K562 (cell line): ENCODE results near the gene DDX50. TPM values are rescaled to one million over a fixed set of nuclear protein-coding genes. Genes with fewer than 3 reads are reported as not detected.
A peak's percentile ranks its signal among the peaks of the same experiment; 100 is the strongest.

ENCODE experiments used
- ELF2 ChIP-seq: fragments of 250-450 bp; sonication (Bioruptor Pico); IDR thresholded peaks from 2 replicates; pipeline ENCODE4 v1.5.0; 2021; ENCODE audit warnings: mild to moderate bottlenecking
- HMG20B ChIP-seq: fragments of 250-450 bp; sonication (Bioruptor Pico); IDR thresholded peaks from 2 replicates; pipeline ENCODE4 v1.5.0; 2021; ENCODE audit warnings: mild to moderate bottlenecking
- SETDB1 ChIP-seq: IDR thresholded peaks from one replicate; pipeline ENCODE4 v1.6.1; 2012; ENCODE audit warnings: low read length, control low read depth, inconsistent platforms
- SMAD1 ChIP-seq: fragments of 150-350 bp; IDR thresholded peaks from 2 replicates; pipeline ENCODE4 v1.6.1; 2014; ENCODE audit warnings: low read length, low read depth; ENCODE audit not compliant: partially characterized antibody
- WHSC1 ChIP-seq: IDR thresholded peaks from one replicate; pipeline ENCODE4 v1.6.1; 2012; ENCODE audit warnings: low read length, control low read depth, inconsistent platforms
- ZEB2 ChIP-seq: fragments of 450-650 bp; IDR thresholded peaks from 2 replicates; pipeline ENCODE4 v1.6.1; 2016
- polyA plus RNA-seq, 8 experiments: library from polyadenylated mRNA; depleted of rRNA in 4 of 8; stranded (reverse) in 5 of 8; unstranded in 3 of 8; fragments of >200 nt; fragmentation: Nextera tagmentation in 2 of 8; fragmentation: Illumina TruSeq in 1 of 8; extraction: Ambion mirVana in 2 of 8; extraction: Trizol in 1 of 8; gene quantifications; 2 replicates each; pipeline versions ENCODE4 v1.2.1 to v1.2.3, GENCODE V29; 2011 to 2014; ENCODE audit warnings: inconsistent platforms in 1 of 8, missing spikeins in 1 of 8
- total RNA-seq, 7 experiments: library from RNA; depleted of rRNA in 6 of 7; stranded (reverse); fragments of >200 nt in 6 of 7; fragmentation: Illumina TruSeq in 2 of 7; extraction: Trizol in 2 of 7; gene quantifications; 2 replicates each; pipeline versions ENCODE4 v1.2.1 to v1.2.3, GENCODE V29; 2011 to 2021; ENCODE audit warnings: low replicate concordance in 1 of 7
- TF ChIP-seq, protein P1 (sequence below): fragments of 450-650 bp; IDR thresholded peaks from 2 replicates; pipeline ENCODE4 v1.6.1; 2016; ENCODE audit warnings: mild to moderate bottlenecking, moderate library complexity
- TF ChIP-seq, protein P2 (sequence below): fragments of 450-650 bp; IDR thresholded peaks from 2 replicates; pipeline ENCODE4 v1.6.1; 2017; ENCODE audit warnings: mild to moderate bottlenecking, moderate library complexity
- TF ChIP-seq, protein P3 (sequence below): sonication (generic); formaldehyde crosslinking; IDR thresholded peaks from 2 replicates; pipeline ENCODE4 v1.8.0; 2022; ENCODE audit warnings: mild to moderate bottlenecking, missing genetic modification reagents
- TF ChIP-seq, protein P4 (sequence below): fragments of 450-650 bp; IDR thresholded peaks from 2 replicates; pipeline ENCODE4 v1.7.1; 2018; ENCODE audit warnings: mild to moderate bottlenecking, low read depth; ENCODE audit not compliant: partially characterized antibody

The DDX50 gene
- total and polyA plus RNA-seq, 9 of the 15 experiments (the other 6 are each of a cell fraction or from before 2014, with no cell fraction given) = 36.7 to 86.8 (median 57.4) TPM

DNA sequence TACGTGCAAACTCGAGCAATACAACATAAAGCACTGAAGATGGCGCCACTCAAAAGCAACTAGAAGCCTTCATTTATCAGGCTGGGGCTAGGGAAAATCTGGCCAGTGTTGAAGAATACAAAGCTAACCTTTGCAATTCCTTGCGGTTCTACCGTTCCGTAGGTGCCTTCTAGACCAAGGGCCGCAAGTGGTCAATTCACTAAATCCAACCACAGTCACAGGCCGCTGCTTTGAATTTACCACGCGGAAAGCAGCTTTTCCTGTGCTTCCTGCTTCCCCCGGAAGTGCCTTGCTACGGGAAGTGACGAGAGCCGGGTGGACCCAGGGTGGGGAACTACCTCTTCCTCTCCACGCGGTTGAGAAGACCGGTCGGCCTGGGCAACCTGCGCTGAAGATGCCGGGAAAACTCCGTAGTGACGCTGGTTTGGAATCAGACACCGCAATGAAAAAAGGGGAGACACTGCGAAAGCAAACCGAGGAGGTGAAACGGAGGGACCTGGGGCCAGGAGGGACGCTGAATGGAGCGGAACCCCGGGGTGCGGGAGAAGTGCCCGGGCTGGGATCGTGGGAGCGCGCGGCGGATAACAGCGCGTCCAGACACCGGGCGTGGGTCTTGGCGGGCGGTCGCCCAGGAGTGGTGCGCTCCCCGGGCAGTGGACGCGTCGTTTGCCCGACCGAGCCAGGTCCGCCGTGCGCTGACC is 54.9 kb downstream of the DDX50 start, which contains the start of gene DDX21 (continued):
- TF ChIP-seq, protein P1, sequence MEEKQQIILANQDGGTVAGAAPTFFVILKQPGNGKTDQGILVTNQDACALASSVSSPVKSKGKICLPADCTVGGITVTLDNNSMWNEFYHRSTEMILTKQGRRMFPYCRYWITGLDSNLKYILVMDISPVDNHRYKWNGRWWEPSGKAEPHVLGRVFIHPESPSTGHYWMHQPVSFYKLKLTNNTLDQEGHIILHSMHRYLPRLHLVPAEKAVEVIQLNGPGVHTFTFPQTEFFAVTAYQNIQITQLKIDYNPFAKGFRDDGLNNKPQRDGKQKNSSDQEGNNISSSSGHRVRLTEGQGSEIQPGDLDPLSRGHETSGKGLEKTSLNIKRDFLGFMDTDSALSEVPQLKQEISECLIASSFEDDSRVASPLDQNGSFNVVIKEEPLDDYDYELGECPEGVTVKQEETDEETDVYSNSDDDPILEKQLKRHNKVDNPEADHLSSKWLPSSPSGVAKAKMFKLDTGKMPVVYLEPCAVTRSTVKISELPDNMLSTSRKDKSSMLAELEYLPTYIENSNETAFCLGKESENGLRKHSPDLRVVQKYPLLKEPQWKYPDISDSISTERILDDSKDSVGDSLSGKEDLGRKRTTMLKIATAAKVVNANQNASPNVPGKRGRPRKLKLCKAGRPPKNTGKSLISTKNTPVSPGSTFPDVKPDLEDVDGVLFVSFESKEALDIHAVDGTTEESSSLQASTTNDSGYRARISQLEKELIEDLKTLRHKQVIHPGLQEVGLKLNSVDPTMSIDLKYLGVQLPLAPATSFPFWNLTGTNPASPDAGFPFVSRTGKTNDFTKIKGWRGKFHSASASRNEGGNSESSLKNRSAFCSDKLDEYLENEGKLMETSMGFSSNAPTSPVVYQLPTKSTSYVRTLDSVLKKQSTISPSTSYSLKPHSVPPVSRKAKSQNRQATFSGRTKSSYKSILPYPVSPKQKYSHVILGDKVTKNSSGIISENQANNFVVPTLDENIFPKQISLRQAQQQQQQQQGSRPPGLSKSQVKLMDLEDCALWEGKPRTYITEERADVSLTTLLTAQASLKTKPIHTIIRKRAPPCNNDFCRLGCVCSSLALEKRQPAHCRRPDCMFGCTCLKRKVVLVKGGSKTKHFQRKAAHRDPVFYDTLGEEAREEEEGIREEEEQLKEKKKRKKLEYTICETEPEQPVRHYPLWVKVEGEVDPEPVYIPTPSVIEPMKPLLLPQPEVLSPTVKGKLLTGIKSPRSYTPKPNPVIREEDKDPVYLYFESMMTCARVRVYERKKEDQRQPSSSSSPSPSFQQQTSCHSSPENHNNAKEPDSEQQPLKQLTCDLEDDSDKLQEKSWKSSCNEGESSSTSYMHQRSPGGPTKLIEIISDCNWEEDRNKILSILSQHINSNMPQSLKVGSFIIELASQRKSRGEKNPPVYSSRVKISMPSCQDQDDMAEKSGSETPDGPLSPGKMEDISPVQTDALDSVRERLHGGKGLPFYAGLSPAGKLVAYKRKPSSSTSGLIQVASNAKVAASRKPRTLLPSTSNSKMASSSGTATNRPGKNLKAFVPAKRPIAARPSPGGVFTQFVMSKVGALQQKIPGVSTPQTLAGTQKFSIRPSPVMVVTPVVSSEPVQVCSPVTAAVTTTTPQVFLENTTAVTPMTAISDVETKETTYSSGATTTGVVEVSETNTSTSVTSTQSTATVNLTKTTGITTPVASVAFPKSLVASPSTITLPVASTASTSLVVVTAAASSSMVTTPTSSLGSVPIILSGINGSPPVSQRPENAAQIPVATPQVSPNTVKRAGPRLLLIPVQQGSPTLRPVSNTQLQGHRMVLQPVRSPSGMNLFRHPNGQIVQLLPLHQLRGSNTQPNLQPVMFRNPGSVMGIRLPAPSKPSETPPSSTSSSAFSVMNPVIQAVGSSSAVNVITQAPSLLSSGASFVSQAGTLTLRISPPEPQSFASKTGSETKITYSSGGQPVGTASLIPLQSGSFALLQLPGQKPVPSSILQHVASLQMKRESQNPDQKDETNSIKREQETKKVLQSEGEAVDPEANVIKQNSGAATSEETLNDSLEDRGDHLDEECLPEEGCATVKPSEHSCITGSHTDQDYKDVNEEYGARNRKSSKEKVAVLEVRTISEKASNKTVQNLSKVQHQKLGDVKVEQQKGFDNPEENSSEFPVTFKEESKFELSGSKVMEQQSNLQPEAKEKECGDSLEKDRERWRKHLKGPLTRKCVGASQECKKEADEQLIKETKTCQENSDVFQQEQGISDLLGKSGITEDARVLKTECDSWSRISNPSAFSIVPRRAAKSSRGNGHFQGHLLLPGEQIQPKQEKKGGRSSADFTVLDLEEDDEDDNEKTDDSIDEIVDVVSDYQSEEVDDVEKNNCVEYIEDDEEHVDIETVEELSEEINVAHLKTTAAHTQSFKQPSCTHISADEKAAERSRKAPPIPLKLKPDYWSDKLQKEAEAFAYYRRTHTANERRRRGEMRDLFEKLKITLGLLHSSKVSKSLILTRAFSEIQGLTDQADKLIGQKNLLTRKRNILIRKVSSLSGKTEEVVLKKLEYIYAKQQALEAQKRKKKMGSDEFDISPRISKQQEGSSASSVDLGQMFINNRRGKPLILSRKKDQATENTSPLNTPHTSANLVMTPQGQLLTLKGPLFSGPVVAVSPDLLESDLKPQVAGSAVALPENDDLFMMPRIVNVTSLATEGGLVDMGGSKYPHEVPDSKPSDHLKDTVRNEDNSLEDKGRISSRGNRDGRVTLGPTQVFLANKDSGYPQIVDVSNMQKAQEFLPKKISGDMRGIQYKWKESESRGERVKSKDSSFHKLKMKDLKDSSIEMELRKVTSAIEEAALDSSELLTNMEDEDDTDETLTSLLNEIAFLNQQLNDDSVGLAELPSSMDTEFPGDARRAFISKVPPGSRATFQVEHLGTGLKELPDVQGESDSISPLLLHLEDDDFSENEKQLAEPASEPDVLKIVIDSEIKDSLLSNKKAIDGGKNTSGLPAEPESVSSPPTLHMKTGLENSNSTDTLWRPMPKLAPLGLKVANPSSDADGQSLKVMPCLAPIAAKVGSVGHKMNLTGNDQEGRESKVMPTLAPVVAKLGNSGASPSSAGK = peak; percentile 79
- TF ChIP-seq, protein P2, sequence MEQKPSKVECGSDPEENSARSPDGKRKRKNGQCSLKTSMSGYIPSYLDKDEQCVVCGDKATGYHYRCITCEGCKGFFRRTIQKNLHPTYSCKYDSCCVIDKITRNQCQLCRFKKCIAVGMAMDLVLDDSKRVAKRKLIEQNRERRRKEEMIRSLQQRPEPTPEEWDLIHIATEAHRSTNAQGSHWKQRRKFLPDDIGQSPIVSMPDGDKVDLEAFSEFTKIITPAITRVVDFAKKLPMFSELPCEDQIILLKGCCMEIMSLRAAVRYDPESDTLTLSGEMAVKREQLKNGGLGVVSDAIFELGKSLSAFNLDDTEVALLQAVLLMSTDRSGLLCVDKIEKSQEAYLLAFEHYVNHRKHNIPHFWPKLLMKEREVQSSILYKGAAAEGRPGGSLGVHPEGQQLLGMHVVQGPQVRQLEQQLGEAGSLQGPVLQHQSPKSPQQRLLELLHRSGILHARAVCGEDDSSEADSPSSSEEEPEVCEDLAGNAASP = no peak
- TF ChIP-seq HMG20B (CRISPR knock-in tag) (no peak), ZEB2 (no peak; the same call in 1 of the 2 replicates), SETDB1 (no peak), SMAD1 (peak; percentile 91), ELF2 (CRISPR knock-in tag) (peak; percentile 98), WHSC1 (no peak)
- TF ChIP-seq, protein P3, sequence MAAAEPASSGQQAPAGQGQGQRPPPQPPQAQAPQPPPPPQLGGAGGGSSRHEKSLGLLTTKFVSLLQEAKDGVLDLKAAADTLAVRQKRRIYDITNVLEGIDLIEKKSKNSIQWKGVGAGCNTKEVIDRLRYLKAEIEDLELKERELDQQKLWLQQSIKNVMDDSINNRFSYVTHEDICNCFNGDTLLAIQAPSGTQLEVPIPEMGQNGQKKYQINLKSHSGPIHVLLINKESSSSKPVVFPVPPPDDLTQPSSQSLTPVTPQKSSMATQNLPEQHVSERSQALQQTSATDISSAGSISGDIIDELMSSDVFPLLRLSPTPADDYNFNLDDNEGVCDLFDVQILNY (CRISPR knock-in tag) = peak; percentile 56; the same call in 1 of the 2 replicates
- TF ChIP-seq, protein P4, sequence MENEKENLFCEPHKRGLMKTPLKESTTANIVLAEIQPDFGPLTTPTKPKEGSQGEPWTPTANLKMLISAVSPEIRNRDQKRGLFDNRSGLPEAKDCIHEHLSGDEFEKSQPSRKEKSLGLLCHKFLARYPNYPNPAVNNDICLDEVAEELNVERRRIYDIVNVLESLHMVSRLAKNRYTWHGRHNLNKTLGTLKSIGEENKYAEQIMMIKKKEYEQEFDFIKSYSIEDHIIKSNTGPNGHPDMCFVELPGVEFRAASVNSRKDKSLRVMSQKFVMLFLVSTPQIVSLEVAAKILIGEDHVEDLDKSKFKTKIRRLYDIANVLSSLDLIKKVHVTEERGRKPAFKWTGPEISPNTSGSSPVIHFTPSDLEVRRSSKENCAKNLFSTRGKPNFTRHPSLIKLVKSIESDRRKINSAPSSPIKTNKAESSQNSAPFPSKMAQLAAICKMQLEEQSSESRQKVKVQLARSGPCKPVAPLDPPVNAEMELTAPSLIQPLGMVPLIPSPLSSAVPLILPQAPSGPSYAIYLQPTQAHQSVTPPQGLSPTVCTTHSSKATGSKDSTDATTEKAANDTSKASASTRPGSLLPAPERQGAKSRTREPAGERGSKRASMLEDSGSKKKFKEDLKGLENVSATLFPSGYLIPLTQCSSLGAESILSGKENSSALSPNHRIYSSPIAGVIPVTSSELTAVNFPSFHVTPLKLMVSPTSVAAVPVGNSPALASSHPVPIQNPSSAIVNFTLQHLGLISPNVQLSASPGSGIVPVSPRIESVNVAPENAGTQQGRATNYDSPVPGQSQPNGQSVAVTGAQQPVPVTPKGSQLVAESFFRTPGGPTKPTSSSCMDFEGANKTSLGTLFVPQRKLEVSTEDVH = peak; percentile 99
